Neural cell (in vitro differentiated cells): ENCODE data around the gene FAM216B. TPM values are rescaled to one million over a fixed set of nuclear protein-coding genes. Genes with fewer than 3 reads are reported as not detected.

Experiments used
- H2AFZ ChIP-seq: fragments of 200-600, 300-800 bp; sonication (generic), shearing (Covaris generic); 2 replicates; pipeline ENCODE4 v1.6.0; 2014; ENCODE audit warnings: low read depth, mild to moderate bottlenecking, antibody characterized with exemption, low read length, moderate library complexity
- H3F3A ChIP-seq: fragments of 200-600 bp; shearing (Covaris generic); 2 replicates; pipeline ENCODE4 v1.6.1; 2016; ENCODE audit warnings: mild to moderate bottlenecking, moderate library complexity, mixed read lengths, antibody characterized with exemption, low read length; ENCODE audit not compliant: insufficient read depth, poor library complexity, severe bottlenecking
- H3K27ac ChIP-seq: fragments of 200-600, 300-800 bp; sonication (generic), shearing (Covaris generic); 2 replicates; pipeline ENCODE4 v1.5.1; 2014; ENCODE audit warnings: mild to moderate bottlenecking, low read length, moderate library complexity
- H3K27me3 ChIP-seq: fragments of 300-800, 200-600 bp; sonication (generic), shearing (Covaris generic); 2 replicates; pipeline ENCODE4 v1.6.0; 2014; ENCODE audit warnings: mild to moderate bottlenecking, low read depth, low read length, moderate library complexity; ENCODE audit not compliant: insufficient read depth
- H3K36me3 ChIP-seq: fragments of 300-800, 200-600 bp; sonication (generic), shearing (Covaris generic); 2 replicates; pipeline ENCODE4 v1.5.1; 2014; ENCODE audit warnings: mild to moderate bottlenecking, antibody characterized with exemption, low read length, moderate library complexity; ENCODE audit not compliant: insufficient read depth
- H3K4me2 ChIP-seq: fragments of 300-800, 200-600 bp; sonication (generic), shearing (Covaris generic); 2 replicates; pipeline ENCODE4 v1.6.0; 2014; ENCODE audit warnings: mild to moderate bottlenecking, low read length
- H3K4me3 ChIP-seq: fragments of 300-800, 200-600 bp; sonication (generic), shearing (Covaris generic); 2 replicates; pipeline ENCODE4 v1.5.1; 2014; ENCODE audit warnings: mild to moderate bottlenecking, low read length, moderate library complexity
- H3K79me2 ChIP-seq: fragments of 200-600 bp; shearing (Covaris generic); replicated peaks from 2 replicates; pipeline ENCODE4 v1.6.0; 2014; ENCODE audit warnings: mild to moderate bottlenecking, low read length, moderate library complexity; ENCODE audit not compliant: insufficient read depth
- H3K9ac ChIP-seq: fragments of 300-800, 200-600 bp; sonication (generic), shearing (Covaris generic); 2 replicates; pipeline ENCODE4 v1.6.1; 2016; ENCODE audit warnings: mild to moderate bottlenecking, low read length, mixed read lengths
- H3K9me2 ChIP-seq: fragments of 200-600 bp; shearing (Covaris generic); 2 replicates; pipeline ENCODE4 v1.6.1; 2016; ENCODE audit warnings: mild to moderate bottlenecking, low read length, mixed read lengths; ENCODE audit not compliant: insufficient read depth
- H3K9me3 ChIP-seq: fragments of 200-600, 300-800 bp; sonication (generic), shearing (Covaris generic); 2 replicates; pipeline ENCODE4 v1.6.1; 2016; ENCODE audit warnings: mild to moderate bottlenecking, mixed run types, low read length, moderate library complexity, mixed read lengths
- H4K20me1 ChIP-seq: fragments of 200-600 bp; shearing (Covaris generic); 2 replicates; pipeline ENCODE4 v1.6.1; 2016; ENCODE audit warnings: mild to moderate bottlenecking, mixed run types; ENCODE audit not compliant: insufficient read depth
- CTCF ChIP-seq: fragments of 450-650 bp; IDR thresholded peaks from 2 replicates; pipeline ENCODE4 v1.5.1; 2014; ENCODE audit warnings: antibody characterized with exemption, mild to moderate bottlenecking, moderate library complexity; ENCODE audit not compliant: poor library complexity, severe bottlenecking
- EP300 ChIP-seq: fragments of 450-650 bp; conservative IDR thresholded peaks from 2 replicates; pipeline ENCODE4 v1.6.1; 2014; ENCODE audit warnings: antibody characterized with exemption, mild to moderate bottlenecking, moderate library complexity; ENCODE audit not compliant: poor library complexity, severe bottlenecking
- EZH2 ChIP-seq: fragments of 200-600, 300-800 bp; shearing (Covaris generic), sonication (generic); IDR thresholded peaks from 2 replicates; pipeline ENCODE4 v1.6.1; 2014; ENCODE audit warnings: antibody characterized with exemption, low read length, borderline replicate concordance, mild to moderate bottlenecking; ENCODE audit not compliant: insufficient read depth, poor library complexity, severe bottlenecking
- MXI1 ChIP-seq: fragments of 450-650 bp; conservative IDR thresholded peaks from 2 replicates; pipeline ENCODE4 v1.6.1; 2014; ENCODE audit warnings: antibody characterized with exemption, mild to moderate bottlenecking; ENCODE audit not compliant: poor library complexity, severe bottlenecking
- POLR2AphosphoS5 ChIP-seq: IDR thresholded peaks from 2 replicates; pipeline ENCODE4 v1.6.1; 2012
- RAD21 ChIP-seq: fragments of 450-650 bp; conservative IDR thresholded peaks from 2 replicates; pipeline ENCODE4 v1.6.1; 2014; ENCODE audit warnings: antibody characterized with exemption, mild to moderate bottlenecking, moderate library complexity
- REST ChIP-seq: IDR thresholded peaks from 2 replicates; pipeline ENCODE4 v1.6.1; 2012; ENCODE audit warnings: borderline replicate concordance
- SMC3 ChIP-seq: fragments of 450-650 bp; conservative IDR thresholded peaks from 2 replicates; pipeline ENCODE4 v1.6.1; 2014; ENCODE audit warnings: antibody characterized with exemption, mild to moderate bottlenecking, moderate library complexity; ENCODE audit not compliant: poor library complexity
- TAF1 ChIP-seq: IDR thresholded peaks from 2 replicates; pipeline ENCODE4 v1.6.1; 2012; ENCODE audit warnings: low read depth
- polyA plus RNA-seq: library from polyadenylated mRNA; depleted of rRNA; stranded (reverse); fragments of >200 nt; gene quantifications from 2 replicates; pipeline ENCODE4 v1.2.3, GENCODE V29; 2014

Gene FAM216B
- polyA plus RNA-seq, 1 donor from 2014 or later = not detected

GRCh38 chr13:42751693-42752092, 29.7 kb upstream of the FAM216B start:
- no peak overlapping the region for H2AFZ ChIP-seq
- no peak overlapping the region for H3K9ac ChIP-seq
- no peak overlapping the region for H3K27ac ChIP-seq
- no peaks in the 10 kb centered on the region for H3F3A ChIP-seq
- no peak overlapping the region for H3K4me2 ChIP-seq
- no peaks in the 10 kb centered on the region for H3K9me2 ChIP-seq
- no peak overlapping the region for H3K4me3 ChIP-seq
- H3K36me3 ChIP-seq = no peaks in the 10 kb centered on the region
- TF ChIP-seq EP300 (no peak), REST (no peak), TAF1 (no peak), SMC3 (no peak), CTCF (no peak), MXI1 (no peak), POLR2AphosphoS5 (no peak)
- no peaks in the 10 kb centered on the region for H4K20me1 ChIP-seq
- H3K9me3 ChIP-seq = no peaks in the 10 kb centered on the region
- H3K79me2 ChIP-seq = no peaks in the 10 kb centered on the region
- H3K27me3 ChIP-seq = no peaks in the 10 kb centered on the region

GRCh38 chr13:42752731-42753130, 28.7 kb upstream of the FAM216B start:
- Histone ChIP-seq H4K20me1 (no peaks in the 10 kb centered on the region), H3F3A (no peaks in the 10 kb centered on the region), H3K4me3 (no peak overlapping the region), H3K27me3 (no peaks in the 10 kb centered on the region), H3K36me3 (no peaks in the 10 kb centered on the region), H3K4me2 (no peak overlapping the region), H3K9ac (no peak overlapping the region), H3K9me3 (no peaks in the 10 kb centered on the region), H2AFZ (no peak overlapping the region), H3K79me2 (no peaks in the 10 kb centered on the region), H3K9me2 (no peaks in the 10 kb centered on the region), H3K27ac (no peak overlapping the region)
- TF ChIP-seq CTCF (no peak), EP300 (no peak), POLR2AphosphoS5 (no peak), EZH2 (no peak), TAF1 (no peak), REST (no peak), SMC3 (no peak), MXI1 (no peak), RAD21 (no peak)
